Neural progenitor cell (in vitro differentiated cells): Measurements from ENCODE around the gene INPPL1. TPM values are rescaled to one million over a fixed set of nuclear protein-coding genes. Genes with fewer than 3 reads are reported as not detected.

Experiments used
- DNase-seq: peaks from one replicate; pipeline ENCODE4 v3.0.0-alpha.2; 2016; ENCODE audit warnings: low spot score
- H2AFZ ChIP-seq: fragments of 200-600 bp; sonication (generic); replicated peaks from 2 replicates; pipeline ENCODE4 v1.6.1; 2016; ENCODE audit warnings: antibody characterized with exemption
- H3F3A ChIP-seq: fragments of 200-600 bp; sonication (generic); 2 replicates; pipeline ENCODE4 v1.6.1; 2016; ENCODE audit warnings: antibody characterized with exemption, low read depth
- H3K27ac ChIP-seq: fragments of 200-600 bp; sonication (generic); 2 replicates; pipeline ENCODE4 v1.5.1; 2016; ENCODE audit warnings: mild to moderate bottlenecking
- H3K27me3 ChIP-seq: fragments of 200-600 bp; sonication (generic); 2 replicates; pipeline ENCODE4 v1.6.1; 2016; ENCODE audit warnings: mild to moderate bottlenecking, moderate library complexity
- H3K36me3 ChIP-seq: fragments of 200-600 bp; sonication (generic); 2 replicates; pipeline ENCODE4 v1.5.1; 2016
- H3K4me1 ChIP-seq: fragments of 200-600 bp; sonication (generic); 2 replicates; pipeline ENCODE4 v1.6.1; 2016; ENCODE audit warnings: mixed run types
- H3K4me2 ChIP-seq: fragments of 200-600 bp; sonication (generic); 2 replicates; pipeline ENCODE4 v1.6.1; 2016
- H3K4me3 ChIP-seq: fragments of 200-600 bp; sonication (generic); 2 replicates; pipeline ENCODE4 v1.5.1; 2016
- H3K79me2 ChIP-seq: fragments of 200-600 bp; sonication (generic); 2 replicates; pipeline ENCODE4 v1.6.1; 2016; ENCODE audit warnings: low read depth
- H3K9ac ChIP-seq: fragments of 200-600 bp; sonication (generic); 2 replicates; pipeline ENCODE4 v1.6.1; 2016
- H3K9me3 ChIP-seq: fragments of 200-600 bp; sonication (generic); 2 replicates; pipeline ENCODE4 v1.5.1; 2016; ENCODE audit warnings: low read depth
- H4K20me1 ChIP-seq: fragments of 200-600 bp; sonication (generic); 2 replicates; pipeline ENCODE4 v1.6.1; 2016; ENCODE audit warnings: low read depth
- H3K27ac Mint-ChIP-seq: 3 replicates; pipeline ENCODE4 v1.8.0; 2021; ENCODE audit warnings: mixed read lengths
- H3K27me3 Mint-ChIP-seq: 2 replicates; pipeline ENCODE4 v1.8.0; 2022; ENCODE audit warnings: low read depth, mild to moderate bottlenecking, inconsistent platforms, moderate library complexity, mixed read lengths; ENCODE audit not compliant: insufficient read depth
- H3K36me3 Mint-ChIP-seq: 3 replicates; pipeline ENCODE4 v1.8.0; 2021; ENCODE audit warnings: mixed read lengths
- H3K4me1 Mint-ChIP-seq: 3 replicates; pipeline ENCODE4 v1.8.0; 2021; ENCODE audit warnings: mixed read lengths
- H3K4me3 Mint-ChIP-seq: 3 replicates; pipeline ENCODE4 v1.8.0; 2021; ENCODE audit warnings: mild to moderate bottlenecking, moderate library complexity, mixed read lengths
- H3K9me3 Mint-ChIP-seq: 3 replicates; pipeline ENCODE4 v1.8.0; 2020; ENCODE audit warnings: mixed read lengths
- EZH2 ChIP-seq: fragments of 200-600 bp; sonication (generic); IDR thresholded peaks from 2 replicates; pipeline ENCODE4 v1.6.1; 2017; ENCODE audit warnings: antibody characterized with exemption, mild to moderate bottlenecking, moderate library complexity
- EZH2phosphoT487 ChIP-seq: fragments of 200-600 bp; sonication (generic); IDR thresholded peaks from 2 replicates; pipeline ENCODE4 v1.6.1; 2017; ENCODE audit warnings: antibody characterized with exemption
- total RNA-seq: library from RNA; depleted of rRNA; stranded (reverse); fragments of >200 nt; gene quantifications from 2 replicates; pipeline ENCODE4 v1.2.3, GENCODE V29; 2015; ENCODE audit warnings: low replicate concordance
- TF ChIP-seq, protein P1 (sequence below): fragments of 200-600 bp; sonication (generic); IDR thresholded peaks from 2 replicates; pipeline ENCODE4 v1.5.1; 2017; ENCODE audit warnings: antibody characterized with exemption, mild to moderate bottlenecking

The INPPL1 gene
- total RNA-seq, 1 donor from 2014 or later, result 30.8 TPM

DNA sequence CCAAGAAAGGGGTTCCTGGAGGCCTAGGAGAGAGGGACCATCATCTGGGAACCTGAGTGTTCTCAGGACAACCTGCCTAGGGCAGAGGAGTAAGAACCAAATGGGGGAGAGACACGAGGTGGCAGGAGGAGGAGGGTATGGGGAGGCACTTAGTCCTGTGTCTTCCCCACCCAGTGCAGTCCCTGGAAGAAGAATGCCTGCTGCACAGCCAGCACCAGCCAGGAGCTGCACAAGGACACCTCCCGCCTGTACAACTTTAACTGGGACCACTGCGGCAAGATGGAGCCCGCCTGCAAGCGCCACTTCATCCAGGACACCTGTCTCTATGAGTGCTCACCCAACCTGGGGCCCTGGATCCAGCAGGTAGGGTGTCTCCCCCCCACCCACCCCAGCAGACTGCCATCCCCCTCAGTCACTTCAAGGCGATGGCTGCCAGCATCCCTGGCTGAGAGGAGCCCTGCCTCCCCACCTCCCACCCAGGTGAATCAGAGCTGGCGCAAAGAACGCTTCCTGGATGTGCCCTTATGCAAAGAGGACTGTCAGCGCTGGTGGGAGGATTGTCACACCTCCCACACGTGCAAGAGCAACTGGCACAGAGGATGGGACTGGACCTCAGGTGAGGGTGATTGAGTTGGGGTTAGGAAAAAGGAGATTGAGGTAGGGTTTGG is 3.7 kb upstream of the INPPL1 start:
- Mint-ChIP-seq H3K27ac (no peak overlapping the region), H3K4me3 (peak overlapping the region; percentile 55), H3K36me3 (no peaks in the 10 kb centered on the region), H3K9me3 (no peaks in the 10 kb centered on the region), H3K4me1 (peaks cover 13% of the 10 kb centered on the region), H3K27me3 (peaks cover 14% of the 10 kb centered on the region)
- Histone ChIP-seq H3K27me3 (no peaks in the 10 kb centered on the region), H3K27ac (no peak overlapping the region), H3K9ac (no peak overlapping the region), H3K4me3 (no peak overlapping the region), H4K20me1 (peaks cover 4% of the 10 kb centered on the region), H3K36me3 (no peaks in the 10 kb centered on the region), H2AFZ (no peak overlapping the region), H3F3A (peaks cover 19% of the 10 kb centered on the region), H3K4me1 (peaks cover 4% of the 10 kb centered on the region), H3K9me3 (no peaks in the 10 kb centered on the region), H3K4me2 (no peak overlapping the region), H3K79me2 (peaks cover 11% of the 10 kb centered on the region)
- TF ChIP-seq EZH2 (no peak), EZH2phosphoT487 (no peak)
- TF ChIP-seq, protein P1, sequence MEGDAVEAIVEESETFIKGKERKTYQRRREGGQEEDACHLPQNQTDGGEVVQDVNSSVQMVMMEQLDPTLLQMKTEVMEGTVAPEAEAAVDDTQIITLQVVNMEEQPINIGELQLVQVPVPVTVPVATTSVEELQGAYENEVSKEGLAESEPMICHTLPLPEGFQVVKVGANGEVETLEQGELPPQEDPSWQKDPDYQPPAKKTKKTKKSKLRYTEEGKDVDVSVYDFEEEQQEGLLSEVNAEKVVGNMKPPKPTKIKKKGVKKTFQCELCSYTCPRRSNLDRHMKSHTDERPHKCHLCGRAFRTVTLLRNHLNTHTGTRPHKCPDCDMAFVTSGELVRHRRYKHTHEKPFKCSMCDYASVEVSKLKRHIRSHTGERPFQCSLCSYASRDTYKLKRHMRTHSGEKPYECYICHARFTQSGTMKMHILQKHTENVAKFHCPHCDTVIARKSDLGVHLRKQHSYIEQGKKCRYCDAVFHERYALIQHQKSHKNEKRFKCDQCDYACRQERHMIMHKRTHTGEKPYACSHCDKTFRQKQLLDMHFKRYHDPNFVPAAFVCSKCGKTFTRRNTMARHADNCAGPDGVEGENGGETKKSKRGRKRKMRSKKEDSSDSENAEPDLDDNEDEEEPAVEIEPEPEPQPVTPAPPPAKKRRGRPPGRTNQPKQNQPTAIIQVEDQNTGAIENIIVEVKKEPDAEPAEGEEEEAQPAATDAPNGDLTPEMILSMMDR, result no peak
- no peak for DNase-seq

DNA sequence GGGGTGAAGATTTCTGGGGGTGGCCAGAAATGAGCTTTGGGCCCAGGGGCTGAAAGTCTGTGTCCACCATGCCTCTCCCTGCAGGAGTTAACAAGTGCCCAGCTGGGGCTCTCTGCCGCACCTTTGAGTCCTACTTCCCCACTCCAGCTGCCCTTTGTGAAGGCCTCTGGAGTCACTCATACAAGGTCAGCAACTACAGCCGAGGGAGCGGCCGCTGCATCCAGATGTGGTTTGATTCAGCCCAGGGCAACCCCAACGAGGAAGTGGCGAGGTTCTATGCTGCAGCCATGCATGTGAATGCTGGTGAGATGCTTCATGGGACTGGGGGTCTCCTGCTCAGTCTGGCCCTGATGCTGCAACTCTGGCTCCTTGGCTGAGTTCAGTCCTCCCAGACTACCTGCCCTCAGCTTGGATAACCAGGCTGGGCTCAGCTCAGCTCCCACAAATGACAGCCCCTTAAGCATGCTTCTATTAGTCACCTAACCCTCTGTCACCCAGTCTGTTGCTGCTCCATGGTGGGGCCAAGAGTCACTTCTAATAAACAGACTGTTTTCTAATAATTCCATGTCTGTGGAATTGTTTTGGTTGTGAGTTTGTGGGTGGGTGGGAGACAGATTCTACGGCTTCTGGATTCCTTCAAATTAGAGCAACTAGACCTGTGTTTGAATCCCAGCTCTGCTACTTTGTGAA is 3.0 kb upstream of the INPPL1 start:
- Histone ChIP-seq H3K27ac (no peak overlapping the region), H2AFZ (peak overlapping the region; percentile 48)

DNA sequence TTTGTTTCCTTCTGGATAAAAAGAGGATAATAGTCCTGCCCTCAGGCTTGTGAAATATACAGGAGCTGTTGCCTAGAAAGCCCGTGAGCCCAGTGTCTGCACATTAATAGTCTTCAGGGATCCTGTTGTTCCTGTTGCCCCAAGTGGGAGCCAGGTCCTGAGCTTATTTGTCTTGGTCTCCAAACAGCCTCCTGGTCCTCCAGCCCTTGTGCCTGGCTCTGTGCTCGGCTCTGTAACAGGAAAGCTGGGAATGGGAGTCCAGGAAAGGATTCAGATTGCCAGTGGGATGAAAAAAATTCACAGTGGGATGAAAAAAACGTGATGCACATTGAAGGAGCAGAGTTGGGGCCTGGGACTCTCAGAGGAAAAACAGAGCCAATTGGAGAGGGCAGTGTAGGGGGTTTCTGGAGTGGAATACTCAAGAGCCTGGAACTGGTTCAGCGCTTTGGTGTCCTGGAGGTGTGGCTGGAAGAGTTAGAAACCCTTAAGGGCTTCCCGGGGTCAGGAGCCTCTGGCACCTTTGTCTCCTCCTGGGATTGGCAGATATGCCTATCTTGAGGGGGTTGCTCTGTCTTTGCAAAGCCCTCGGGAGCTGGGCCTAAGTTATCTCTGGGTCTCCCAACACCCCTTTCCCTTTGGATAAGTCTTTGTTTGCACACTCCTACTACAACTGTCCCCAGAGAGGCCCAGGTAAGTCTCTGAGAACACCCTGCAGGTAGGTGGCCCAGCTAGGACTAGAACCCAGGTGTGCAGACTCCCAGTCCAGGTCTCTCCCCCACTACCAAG is 2.3 kb upstream of the INPPL1 start:
- Histone ChIP-seq H3K27ac (no peak overlapping the region), H3K4me2 (peak overlapping the region; percentile 97), H3K9me3 (no peaks in the 10 kb centered on the region), H3K36me3 (no peaks in the 10 kb centered on the region), H4K20me1 (peaks cover 18% of the 10 kb centered on the region), H3K79me2 (peaks cover 26% of the 10 kb centered on the region), H3F3A (peaks cover 19% of the 10 kb centered on the region), H2AFZ (peak overlapping the region; percentile 48), H3K27me3 (no peaks in the 10 kb centered on the region), H3K9ac (no peak overlapping the region), H3K4me1 (peaks cover 5% of the 10 kb centered on the region), H3K4me3 (peak overlapping the region; percentile 87)
- H3K27ac Mint-ChIP-seq, result peak overlapping the region; percentile 39
- H3K36me3 Mint-ChIP-seq, result no peaks in the 10 kb centered on the region
- no peaks in the 10 kb centered on the region for H3K9me3 Mint-ChIP-seq
- H3K4me1 Mint-ChIP-seq, result peaks cover 23% of the 10 kb centered on the region
- TF ChIP-seq, protein P1, result no peak
- TF ChIP-seq EZH2, result no peak
- no peak for TF ChIP-seq EZH2phosphoT487
- peaks cover 10% of the 10 kb centered on the region for H3K27me3 Mint-ChIP-seq
- DNase-seq, result peak; percentile 18
- peak overlapping the region; percentile 86 for H3K4me3 Mint-ChIP-seq

More for the DNA sequence above, 3.0 kb upstream of the INPPL1 start:
- no peaks in the 10 kb centered on the region for H3K9me3 ChIP-seq
- no peak overlapping the region for H3K4me2 ChIP-seq
- DNase-seq, result no peak
- peaks cover 18% of the 10 kb centered on the region for H3K79me2 ChIP-seq
- H3K4me3 ChIP-seq, result no peak overlapping the region
- no peaks in the 10 kb centered on the region for H3K36me3 ChIP-seq
- H3K9ac ChIP-seq, result no peak overlapping the region
- H3K4me1 ChIP-seq, result peaks cover 5% of the 10 kb centered on the region
- peaks cover 19% of the 10 kb centered on the region for H3F3A ChIP-seq
- TF ChIP-seq, protein P1, result no peak
- H3K27ac Mint-ChIP-seq, result no peak overlapping the region
- no peaks in the 10 kb centered on the region for H3K9me3 Mint-ChIP-seq
- H3K27me3 ChIP-seq, result no peaks in the 10 kb centered on the region
- H3K4me3 Mint-ChIP-seq, result no peak overlapping the region
- peaks cover 18% of the 10 kb centered on the region for H3K4me1 Mint-ChIP-seq
- H3K36me3 Mint-ChIP-seq, result no peaks in the 10 kb centered on the region
- peaks cover 11% of the 10 kb centered on the region for H4K20me1 ChIP-seq
- peaks cover 13% of the 10 kb centered on the region for H3K27me3 Mint-ChIP-seq
